Gastroesophageal sphincter (tissue), 4 donors: Measurements from ENCODE around the gene EPHA4. TPM values are rescaled to one million over a fixed set of nuclear protein-coding genes. Genes with fewer than 3 reads are reported as not detected.
A peak's percentile ranks its signal among the peaks of the same experiment; 100 is the strongest.

Experiments
- ATAC-seq: fragments of 150-250 bp; one replicate; pipeline ENCODE4 v1.9.1; 2016; ENCODE audit warnings: mild to moderate bottlenecking, moderate library complexity
- H3K27ac ChIP-seq, 4 donors: fragments of 200-600 bp; sonication (generic) in 3 of 4; 1 replicate in 3 of 4; 2 replicates in 1 of 4; pipeline ENCODE4 v1.5.1; 2016 to 2019
- H3K27me3 ChIP-seq: fragments of 200-600 bp; sonication (generic); one replicate; pipeline ENCODE4 v1.5.1; 2019
- H3K36me3 ChIP-seq, 2 donors: fragments of 200-600 bp; sonication (generic); one replicate each; pipeline ENCODE4 v1.5.1; 2019; ENCODE audit warnings: control low read depth in 1 of 2
- H3K4me1 ChIP-seq, 3 donors: fragments of 200-600 bp; sonication (generic); 1 replicate in 2 of 3; 2 replicates in 1 of 3; pipeline ENCODE4 v1.5.1; 2016 to 2019; ENCODE audit warnings: control low read depth in 2 of 3
- H3K4me3 ChIP-seq, 2 donors: fragments of 200-600 bp; sonication (generic); one replicate each; pipeline ENCODE4 v1.5.1; 2019; ENCODE audit warnings: mild to moderate bottlenecking in 1 of 2, moderate library complexity in 1 of 2
- H3K9me3 ChIP-seq, 3 donors: fragments of 200-600 bp; sonication (generic); one replicate each; pipeline ENCODE4 v1.5.1; 2017 to 2019; ENCODE audit warnings: control low read depth in 2 of 3
- EP300 ChIP-seq: sonication (generic); formaldehyde crosslinking; IDR thresholded peaks from one replicate; pipeline ENCODE4 v1.6.1; 2017; ENCODE audit warnings: antibody characterized with exemption, mild to moderate bottlenecking
- POLR2A ChIP-seq, 2 donors: fragments of 450-650 bp; IDR thresholded peaks; one replicate each; pipeline ENCODE4 v1.6.1; 2017; ENCODE audit warnings: antibody characterized with exemption in 2 of 2, mild to moderate bottlenecking in 2 of 2, moderate library complexity in 1 of 2
- POLR2AphosphoS5 ChIP-seq: sonication (generic); formaldehyde crosslinking; IDR thresholded peaks from one replicate; pipeline ENCODE4 v1.6.1; 2017; ENCODE audit warnings: antibody characterized with exemption
- WGBS, 2 donors: methylation state at CpG; one replicate each; pipeline ENCODE4 v1.1.5; 2018; ENCODE audit warnings: low coverage in 1 of 2; 5-methylcytosine and 5-hydroxymethylcytosine counted together
- total RNA-seq, 4 donors: library from RNA; depleted of rRNA; stranded (reverse); fragments of >200 nt; gene quantifications; one replicate each; pipeline ENCODE4 v1.1.0, GENCODE V29; 2016
- TF ChIP-seq, protein P1 (sequence below), 4 experiments: fragments of 200-600 bp in 2 of 4; fragments of 450-650 bp in 2 of 4; sonication (generic) in 1 of 4; IDR thresholded peaks; one replicate each; pipeline ENCODE4 v1.5.1; 2017 to 2019; ENCODE audit warnings: antibody characterized with exemption in 4 of 4, mild to moderate bottlenecking in 2 of 4, moderate library complexity in 2 of 4

Gene EPHA4
- total RNA-seq, 4 donors from 2014 or later, result 21.3 to 41.2 (median 31.6) TPM

DNA sequence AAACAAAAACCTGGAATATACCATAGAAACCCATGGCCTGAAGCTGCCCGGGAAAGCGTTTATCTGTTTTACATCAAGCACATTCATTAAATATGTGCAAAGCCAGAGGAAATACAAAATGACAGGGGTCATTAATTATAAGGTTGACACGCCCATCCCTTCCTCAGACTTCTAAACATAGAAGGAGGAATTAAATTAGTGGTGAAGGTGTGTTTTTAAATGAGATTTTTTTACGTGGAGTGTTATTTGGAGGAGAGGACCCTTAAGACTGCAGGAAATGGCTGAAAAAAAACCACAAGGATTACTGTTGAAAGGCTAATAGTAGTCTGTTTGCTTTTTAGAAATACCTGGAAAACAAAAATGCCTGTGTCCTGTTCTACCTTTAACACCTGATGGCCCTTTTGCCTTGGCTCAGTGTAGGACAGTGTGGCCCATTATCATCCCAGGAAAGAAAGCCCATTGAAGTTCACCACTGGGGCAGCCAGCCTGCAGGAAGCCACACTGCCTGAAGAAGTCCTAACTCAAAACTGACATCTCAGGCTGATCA is 123.2 kb downstream of the EPHA4 start:
- ATAC-seq, result no peak
- Histone ChIP-seq H3K27me3 (no peaks in the 10 kb centered on the region), H3K36me3 (peaks cover 0 to 5% of the 10 kb centered on the region in 2 donors), H3K4me1 (no peaks in the 10 kb centered on the region), H3K4me3 (no peak overlapping the region), H3K27ac (no peak overlapping the region), H3K9me3 (no peaks in the 10 kb centered on the region)
- TF ChIP-seq POLR2A (IDR thresholded peaks at IDR 0.05) (no peak), POLR2AphosphoS5 (no peak), EP300 (no peak)
- TF ChIP-seq, protein P1, sequence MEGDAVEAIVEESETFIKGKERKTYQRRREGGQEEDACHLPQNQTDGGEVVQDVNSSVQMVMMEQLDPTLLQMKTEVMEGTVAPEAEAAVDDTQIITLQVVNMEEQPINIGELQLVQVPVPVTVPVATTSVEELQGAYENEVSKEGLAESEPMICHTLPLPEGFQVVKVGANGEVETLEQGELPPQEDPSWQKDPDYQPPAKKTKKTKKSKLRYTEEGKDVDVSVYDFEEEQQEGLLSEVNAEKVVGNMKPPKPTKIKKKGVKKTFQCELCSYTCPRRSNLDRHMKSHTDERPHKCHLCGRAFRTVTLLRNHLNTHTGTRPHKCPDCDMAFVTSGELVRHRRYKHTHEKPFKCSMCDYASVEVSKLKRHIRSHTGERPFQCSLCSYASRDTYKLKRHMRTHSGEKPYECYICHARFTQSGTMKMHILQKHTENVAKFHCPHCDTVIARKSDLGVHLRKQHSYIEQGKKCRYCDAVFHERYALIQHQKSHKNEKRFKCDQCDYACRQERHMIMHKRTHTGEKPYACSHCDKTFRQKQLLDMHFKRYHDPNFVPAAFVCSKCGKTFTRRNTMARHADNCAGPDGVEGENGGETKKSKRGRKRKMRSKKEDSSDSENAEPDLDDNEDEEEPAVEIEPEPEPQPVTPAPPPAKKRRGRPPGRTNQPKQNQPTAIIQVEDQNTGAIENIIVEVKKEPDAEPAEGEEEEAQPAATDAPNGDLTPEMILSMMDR (IDR thresholded peaks at IDR 0.05), result no peak
- 17 to 54% methylated on average over 2 to 4 of the region's 4 CpGs for WGBS, 2 donors

DNA sequence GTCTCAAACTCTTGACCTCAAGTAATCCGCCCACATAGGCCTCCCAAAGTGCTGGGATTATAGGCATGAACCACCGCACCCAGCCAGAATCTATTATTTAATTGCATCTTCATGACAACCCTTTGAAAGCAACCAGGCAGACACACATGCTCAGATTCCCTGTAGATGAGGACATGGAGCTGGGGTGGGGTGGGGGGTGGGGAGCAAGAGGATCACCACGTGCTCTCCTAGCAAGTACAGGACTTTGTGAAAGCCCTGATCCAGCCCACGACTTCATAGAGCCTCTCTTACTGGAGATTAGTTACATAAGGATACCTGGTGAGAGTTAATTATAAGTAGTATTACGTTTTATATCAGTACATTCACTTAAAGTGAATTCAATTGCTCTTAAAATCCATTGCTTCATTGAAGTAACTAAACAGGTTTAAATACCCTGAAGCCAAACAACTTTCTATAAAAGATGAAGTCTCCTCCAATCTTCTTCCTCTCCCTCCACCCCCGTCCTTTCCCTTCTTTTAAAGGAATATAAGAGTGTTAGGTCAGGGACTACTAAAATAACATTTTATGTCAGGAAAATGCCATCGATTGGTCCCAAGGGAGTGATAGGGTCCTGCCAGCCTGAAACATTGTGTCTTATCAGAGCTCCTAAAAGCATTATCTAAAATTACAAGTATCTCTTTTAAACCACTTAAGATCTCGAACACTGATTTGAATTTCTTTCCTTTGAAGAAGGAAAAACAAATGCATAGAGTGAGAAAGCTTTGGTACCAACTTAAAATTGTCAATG is 123.9 kb downstream of the EPHA4 start:
- no peaks in the 10 kb centered on the region for H3K4me1 ChIP-seq
- no peak overlapping the region for H3K4me3 ChIP-seq
- no peak overlapping the region for H3K27ac ChIP-seq
- H3K9me3 ChIP-seq, result no peaks in the 10 kb centered on the region
- 79 to 81% methylated on average over 4 to 6 of the region's 8 CpGs for WGBS, 2 donors
- TF ChIP-seq, protein P1 (IDR thresholded peaks at IDR 0.05), result no peak
- TF ChIP-seq EP300 (no peak), POLR2A (IDR thresholded peaks at IDR 0.05) (no peak), POLR2AphosphoS5 (no peak)
- ATAC-seq, result no peak
- H3K27me3 ChIP-seq, result no peaks in the 10 kb centered on the region
- peaks cover 0 to 8% of the 10 kb centered on the region in 2 donors for H3K36me3 ChIP-seq

- no peak for ATAC-seq
- WGBS, 2 donors, result 87 to 91% methylated on average over 6 of the region's 6 CpGs
- no peak overlapping the region for H3K4me3 ChIP-seq
- H3K4me1 ChIP-seq, result no peaks in the 10 kb centered on the region
- H3K27ac ChIP-seq, result no peak overlapping the region
- peaks cover 0 to 17% of the 10 kb centered on the region in 2 donors for H3K36me3 ChIP-seq
- TF ChIP-seq POLR2A (IDR thresholded peaks at IDR 0.05), result no peak
- no peak for TF ChIP-seq POLR2AphosphoS5
- no peak for TF ChIP-seq EP300
- TF ChIP-seq, protein P1 (IDR thresholded peaks at IDR 0.05), result no peak
- H3K9me3 ChIP-seq, result no peaks in the 10 kb centered on the region
- no peaks in the 10 kb centered on the region for H3K27me3 ChIP-seq
These were observed 124.8 kb downstream of the EPHA4 start for GRCh38 chr2:221447310-221447709.

- no peaks in the 10 kb centered on the region for H3K9me3 ChIP-seq
- no peaks in the 10 kb centered on the region for H3K27me3 ChIP-seq
- no peak overlapping the region for H3K4me3 ChIP-seq
- H3K4me1 ChIP-seq, result no peaks in the 10 kb centered on the region
- 95 to 97% methylated on average over 2 of the region's 2 CpGs for WGBS, 2 donors
- peaks cover 0 to 27% of the 10 kb centered on the region in 2 donors for H3K36me3 ChIP-seq
- no peak for TF ChIP-seq POLR2AphosphoS5
- TF ChIP-seq, protein P1 (IDR thresholded peaks at IDR 0.05), result no peak
- TF ChIP-seq POLR2A (IDR thresholded peaks at IDR 0.05), result no peak
- no peak for TF ChIP-seq EP300
- no peak overlapping the region for H3K27ac ChIP-seq
- ATAC-seq, result no peak
These were observed 126.0 kb downstream of the EPHA4 start for GRCh38 chr2:221446140-221446539.

DNA sequence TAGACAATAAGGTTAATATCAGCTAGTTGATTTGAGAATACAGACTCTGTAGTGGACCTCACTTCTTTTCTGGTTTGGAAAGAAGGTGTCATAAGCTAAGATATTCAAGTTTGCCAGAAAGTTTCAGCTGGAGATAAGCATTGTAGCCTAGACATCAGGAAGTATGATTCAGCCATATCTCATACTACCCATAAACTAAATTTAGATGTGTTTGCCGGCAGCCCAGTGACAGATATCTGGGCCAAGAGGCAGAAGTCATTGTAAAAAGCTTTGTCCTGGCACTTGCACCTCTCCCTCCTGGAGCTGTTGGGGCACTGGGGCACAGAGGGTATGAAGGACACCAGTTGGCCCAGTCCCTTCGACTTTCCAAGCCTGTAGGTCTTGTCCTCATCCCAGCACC is 128.0 kb downstream of the EPHA4 start:
- Histone ChIP-seq H3K9me3 (no peaks in the 10 kb centered on the region), H3K4me1 (peaks cover 0 to 10% (median 0%) of the 10 kb centered on the region in 3 donors), H3K27me3 (no peaks in the 10 kb centered on the region), H3K4me3 (no peak overlapping the region), H3K36me3 (peaks cover 0 to 23% of the 10 kb centered on the region in 2 donors), H3K27ac (no peak overlapping the region)
- WGBS, 2 donors, result 0% methylated on average over 1 to 2 of the region's 2 CpGs
- TF ChIP-seq, protein P1 (IDR thresholded peaks at IDR 0.05), result no peak
- no peak for TF ChIP-seq POLR2A (IDR thresholded peaks at IDR 0.05)
- TF ChIP-seq EP300, result no peak
- TF ChIP-seq POLR2AphosphoS5, result peak; percentile 27
- ATAC-seq, result no peak
